ENCODE data around the gene MAP2K6. TPM values are rescaled to one million over a fixed set of nuclear protein-coding genes. Genes with fewer than 3 reads are reported as not detected.

Gene MAP2K6
- total and polyA plus RNA-seq, 2 experiments from 2014 or later, result 3.3 to 13.2 TPM

GRCh38 chr17:69443138-69443537, 28.6 kb downstream of the MAP2K6 start:
- TF ChIP-seq CTCF (IDR thresholded peaks at IDR 0.05; ENCODE audit: poor library complexity), result no peak
- no peak for TF ChIP-seq EZH2phosphoT487 (IDR thresholded peaks at IDR 0.05; ENCODE audit: low read depth, severe bottlenecking, unreplicated experiment)
- TF ChIP-seq EZH2 (IDR thresholded peaks at IDR 0.05; ENCODE audit: borderline replicate concordance), result no peak
- Histone ChIP-seq H3K36me3 (replicated peaks; ENCODE audit: insufficient read depth, low read depth) (no peaks in the 10 kb centered on the region), H3K79me2 (peaks cover 15% of the 10 kb centered on the region), H3K9me3 (ENCODE audit: low read depth) (no peaks in the 10 kb centered on the region), H3K27me3 (no peaks in the 10 kb centered on the region), H3K4me2 (no peak overlapping the region), H3K4me1 (ENCODE audit: insufficient read depth) (no peaks in the 10 kb centered on the region), H4K20me1 (ENCODE audit: insufficient read depth, poor library complexity, severe bottlenecking) (no peaks in the 10 kb centered on the region), H2AFZ (no peak overlapping the region), H3K4me3 (no peak overlapping the region), H3K27ac (no peak overlapping the region), H3K9me2 (replicated peaks; ENCODE audit: insufficient read depth) (no peaks in the 10 kb centered on the region)
- DNase-seq (ENCODE audit: low spot score), result no peak
- WGBS (ENCODE audit: low lambda C conversion rate, missing lambda C conversion rate), result 89% methylated on average over 4 of the region's 4 CpGs

- no peaks in the 10 kb centered on the region for H3K27me3 ChIP-seq
- no peaks in the 10 kb centered on the region for H3K36me3 ChIP-seq (replicated peaks; ENCODE audit: insufficient read depth, low read depth)
- no peaks in the 10 kb centered on the region for H4K20me1 ChIP-seq (ENCODE audit: insufficient read depth, poor library complexity, severe bottlenecking)
- H2AFZ ChIP-seq, result no peak overlapping the region
- H3K4me3 ChIP-seq, result no peak overlapping the region
- WGBS (ENCODE audit: low lambda C conversion rate, missing lambda C conversion rate), result 88% methylated on average over 1 of the region's 1 CpG
- no peak overlapping the region for H3K4me2 ChIP-seq
- no peaks in the 10 kb centered on the region for H3K9me2 ChIP-seq (replicated peaks; ENCODE audit: insufficient read depth)
- no peaks in the 10 kb centered on the region for H3K9me3 ChIP-seq (ENCODE audit: low read depth)
- no peaks in the 10 kb centered on the region for H3K4me1 ChIP-seq (ENCODE audit: insufficient read depth)
- H3K27ac ChIP-seq, result no peak overlapping the region
- peaks cover 15% of the 10 kb centered on the region for H3K79me2 ChIP-seq
- TF ChIP-seq CTCF (IDR thresholded peaks at IDR 0.05; ENCODE audit: poor library complexity), result no peak
- TF ChIP-seq EZH2 (IDR thresholded peaks at IDR 0.05; ENCODE audit: borderline replicate concordance), result no peak
- no peak for TF ChIP-seq EZH2phosphoT487 (IDR thresholded peaks at IDR 0.05; ENCODE audit: low read depth, severe bottlenecking, unreplicated experiment)
- no peak for DNase-seq (ENCODE audit: low spot score)
Measured at GRCh38 chr17:69444023-69444422, 29.5 kb downstream of the MAP2K6 start.

- 96% methylated on average over 2 of the region's 2 CpGs for WGBS (ENCODE audit: low lambda C conversion rate, missing lambda C conversion rate)
- no peak for TF ChIP-seq CTCF (IDR thresholded peaks at IDR 0.05; ENCODE audit: poor library complexity)
- no peaks in the 10 kb centered on the region for H3K9me3 ChIP-seq (ENCODE audit: low read depth)
Measured at GRCh38 chr17:69445132-69445531, 30.6 kb downstream of the MAP2K6 start.

GRCh38 chr17:69447726-69448125, 33.2 kb downstream of the MAP2K6 start:
- Histone ChIP-seq H3K9me3 (ENCODE audit: low read depth) (no peaks in the 10 kb centered on the region), H3K4me1 (ENCODE audit: insufficient read depth) (no peaks in the 10 kb centered on the region), H3K4me2 (no peak overlapping the region), H3K36me3 (replicated peaks; ENCODE audit: insufficient read depth, low read depth) (no peaks in the 10 kb centered on the region), H2AFZ (no peak overlapping the region), H3K27me3 (no peaks in the 10 kb centered on the region), H4K20me1 (ENCODE audit: insufficient read depth, poor library complexity, severe bottlenecking) (no peaks in the 10 kb centered on the region), H3K27ac (no peak overlapping the region), H3K79me2 (peaks cover 3% of the 10 kb centered on the region), H3K4me3 (no peak overlapping the region), H3K9me2 (replicated peaks; ENCODE audit: insufficient read depth) (no peaks in the 10 kb centered on the region)
- WGBS (ENCODE audit: low lambda C conversion rate, missing lambda C conversion rate), result 81% methylated on average over 5 of the region's 5 CpGs
- no peak for DNase-seq (ENCODE audit: low spot score)
- TF ChIP-seq EZH2 (IDR thresholded peaks at IDR 0.05; ENCODE audit: borderline replicate concordance) (no peak), EZH2phosphoT487 (IDR thresholded peaks at IDR 0.05; ENCODE audit: low read depth, severe bottlenecking, unreplicated experiment) (no peak), CTCF (IDR thresholded peaks at IDR 0.05; ENCODE audit: poor library complexity) (no peak)

More at GRCh38 chr17:69445132-69445531, 30.6 kb downstream of the MAP2K6 start:
- no peaks in the 10 kb centered on the region for H4K20me1 ChIP-seq (ENCODE audit: insufficient read depth, poor library complexity, severe bottlenecking)
- peaks cover 13% of the 10 kb centered on the region for H3K79me2 ChIP-seq
- no peak overlapping the region for H3K4me3 ChIP-seq
- DNase-seq (ENCODE audit: low spot score), result no peak
- H3K9me2 ChIP-seq (replicated peaks; ENCODE audit: insufficient read depth), result no peaks in the 10 kb centered on the region
- H2AFZ ChIP-seq, result no peak overlapping the region
- no peaks in the 10 kb centered on the region for H3K36me3 ChIP-seq (replicated peaks; ENCODE audit: insufficient read depth, low read depth)
- no peaks in the 10 kb centered on the region for H3K4me1 ChIP-seq (ENCODE audit: insufficient read depth)
- no peak overlapping the region for H3K4me2 ChIP-seq
- H3K27ac ChIP-seq, result no peak overlapping the region
- H3K27me3 ChIP-seq, result no peaks in the 10 kb centered on the region

Data from hepatocyte (in vitro differentiated cells).